ENCODE measurements around the gene EPM2A. TPM values are rescaled to one million over a fixed set of nuclear protein-coding genes. Genes with fewer than 3 reads are reported as not detected.

The EPM2A gene
- polyA plus RNA-seq, 2 of the 4 experiments (the other 2 are of a cell fraction) = 2.4 to 3.0 TPM

DNA sequence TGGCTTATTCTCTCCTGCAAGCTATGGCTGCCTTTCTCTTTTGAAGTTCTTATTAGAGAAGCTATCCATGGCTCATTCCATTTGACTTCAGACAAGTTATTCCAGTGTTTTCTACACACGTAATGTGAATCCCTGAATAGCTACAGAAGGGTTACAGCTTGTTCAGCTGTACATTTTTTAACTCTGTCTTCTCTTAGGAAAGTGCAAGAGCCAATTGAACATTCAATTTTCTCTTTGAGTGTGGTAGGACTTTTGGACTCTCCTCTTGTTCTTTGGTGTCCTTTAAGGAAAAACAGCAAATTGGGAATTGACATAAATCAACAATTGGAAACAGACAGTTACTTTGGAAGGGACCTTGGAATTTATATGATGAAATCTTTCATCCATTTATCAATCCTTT, 125.8 kb downstream of the EPM2A start (continued):
- TF ChIP-seq CHD2 (IDR thresholded peaks at IDR 0.05; ENCODE audit: low read length, partially characterized antibody) = no peak

DNA sequence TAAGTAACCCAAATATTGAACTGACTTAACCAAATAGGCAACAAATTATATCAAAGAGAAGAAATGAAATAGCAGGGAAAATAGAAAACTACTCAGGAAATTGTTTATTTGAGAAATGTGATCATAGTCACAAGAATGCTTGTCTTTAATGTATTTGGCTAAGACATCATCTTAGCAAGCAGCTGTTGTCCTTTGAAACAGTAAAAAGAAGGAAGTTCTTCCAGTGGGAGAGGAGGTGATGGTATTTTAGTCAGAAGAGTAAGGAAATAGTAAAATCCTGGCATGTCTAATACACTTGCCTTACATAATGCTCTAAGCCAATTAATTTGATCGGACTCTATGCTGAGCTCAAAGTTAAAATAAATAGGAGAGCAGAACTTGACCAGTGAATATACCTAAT, 126.5 kb downstream of the EPM2A start:
- Histone ChIP-seq H3K4me3 (no peak overlapping the region), H3K4me1 (no peaks in the 10 kb centered on the region), H3K27ac (no peak overlapping the region), H3K4me2 (no peak overlapping the region), H3K9me3 (no peaks in the 10 kb centered on the region)
- POLR2A ChIA-PET = no interaction called here
- FAIRE-seq (no peak), ATAC-seq (no peak), DNase-seq (ENCODE audit: low read depth in 1 of 2, low spot score in 1 of 2) (no peak)
- TF ChIP-seq JUN (IDR thresholded peaks at IDR 0.05) (no peak), SREBF2 (IDR thresholded peaks at IDR 0.05) (no peak), NR3C1 (IDR thresholded peaks at IDR 0.05) (no peak), FOSL2 (IDR thresholded peaks at IDR 0.05) (no peak), FOSL2 (CRISPR knock-in tag; IDR thresholded peaks at IDR 0.05) (no peak), JUNB (IDR thresholded peaks at IDR 0.05) (no peak), ESRRA (IDR thresholded peaks at IDR 0.05; ENCODE audit: borderline replicate concordance, low read length) (no peak), BHLHE40 (IDR thresholded peaks at IDR 0.05; ENCODE audit: low read depth, low read length) (no peak), POLR2A (IDR thresholded peaks at IDR 0.05; ENCODE audit: low read length) (no peak), EHF (CRISPR knock-in tag; IDR thresholded peaks at IDR 0.05) (no peak), RNF2 (IDR thresholded peaks at IDR 0.05; ENCODE audit: borderline replicate concordance, low read depth) (no peak), TFCP2L1 (CRISPR knock-in tag; IDR thresholded peaks at IDR 0.05) (no peak), HDAC2 (IDR thresholded peaks at IDR 0.05) (no peak), CEBPB (IDR thresholded peaks at IDR 0.05) (no peak), HOXB13 (CRISPR knock-in tag; IDR thresholded peaks at IDR 0.05; ENCODE audit: low read depth) (no peak), ZFP36 (IDR thresholded peaks at IDR 0.05; ENCODE audit: borderline replicate concordance, partially characterized antibody) (no peak), RCOR1 (IDR thresholded peaks at IDR 0.05; ENCODE audit: low read depth, low read length) (no peak)
- TF ChIP-seq, protein P1, sequence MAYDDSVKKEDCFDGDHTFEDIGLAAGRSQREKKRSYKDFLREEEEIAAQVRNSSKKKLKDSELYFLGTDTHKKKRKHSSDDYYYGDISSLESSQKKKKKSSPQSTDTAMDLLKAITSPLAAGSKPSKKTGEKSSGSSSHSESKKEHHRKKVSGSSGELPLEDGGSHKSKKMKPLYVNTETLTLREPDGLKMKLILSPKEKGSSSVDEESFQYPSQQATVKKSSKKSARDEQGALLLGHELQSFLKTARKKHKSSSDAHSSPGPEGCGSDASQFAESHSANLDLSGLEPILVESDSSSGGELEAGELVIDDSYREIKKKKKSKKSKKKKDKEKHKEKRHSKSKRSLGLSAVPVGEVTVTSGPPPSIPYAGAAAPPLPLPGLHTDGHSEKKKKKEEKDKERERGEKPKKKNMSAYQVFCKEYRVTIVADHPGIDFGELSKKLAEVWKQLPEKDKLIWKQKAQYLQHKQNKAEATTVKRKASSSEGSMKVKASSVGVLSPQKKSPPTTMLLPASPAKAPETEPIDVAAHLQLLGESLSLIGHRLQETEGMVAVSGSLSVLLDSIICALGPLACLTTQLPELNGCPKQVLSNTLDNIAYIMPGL (CRISPR knock-in tag; IDR thresholded peaks at IDR 0.05; ENCODE audit: borderline replicate concordance) = no peak
- TF ChIP-seq, protein P2, sequence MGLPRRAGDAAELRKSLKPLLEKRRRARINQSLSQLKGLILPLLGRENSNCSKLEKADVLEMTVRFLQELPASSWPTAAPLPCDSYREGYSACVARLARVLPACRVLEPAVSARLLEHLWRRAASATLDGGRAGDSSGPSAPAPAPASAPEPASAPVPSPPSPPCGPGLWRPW (IDR thresholded peaks at IDR 0.05) = no peak
- TF ChIP-seq, protein P3, sequence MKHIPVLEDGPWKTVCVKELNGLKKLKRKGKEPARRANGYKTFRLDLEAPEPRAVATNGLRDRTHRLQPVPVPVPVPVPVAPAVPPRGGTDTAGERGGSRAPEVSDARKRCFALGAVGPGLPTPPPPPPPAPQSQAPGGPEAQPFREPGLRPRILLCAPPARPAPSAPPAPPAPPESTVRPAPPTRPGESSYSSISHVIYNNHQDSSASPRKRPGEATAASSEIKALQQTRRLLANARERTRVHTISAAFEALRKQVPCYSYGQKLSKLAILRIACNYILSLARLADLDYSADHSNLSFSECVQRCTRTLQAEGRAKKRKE (CRISPR knock-in tag; IDR thresholded peaks at IDR 0.05; ENCODE audit: low read depth) = no peak
- CTCF ChIA-PET = no interaction called here
- WGBS (ENCODE audit: missing lambda C conversion rate) = 81% methylated on average over 1 of the region's 1 CpG

DNA sequence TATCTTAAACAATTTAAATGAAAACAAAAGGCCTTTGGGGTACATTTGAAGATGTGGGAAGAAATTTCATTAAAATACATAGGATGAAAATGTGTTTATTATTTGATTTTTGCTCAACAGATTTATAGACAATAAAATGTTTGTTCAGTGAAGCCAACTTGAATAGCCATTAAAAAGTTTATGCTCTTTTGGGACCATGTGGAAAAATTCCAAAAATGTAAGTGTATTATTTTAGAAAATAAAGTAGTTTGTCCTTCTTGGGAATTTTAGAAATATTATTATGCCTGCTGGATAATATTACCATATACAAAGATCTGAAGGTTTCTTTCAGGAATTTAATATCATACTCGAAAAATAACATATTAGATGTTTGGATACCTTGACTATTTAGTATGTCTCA, 131.3 kb downstream of the EPM2A start:
- H3K4me1 ChIP-seq = no peaks in the 10 kb centered on the region
- ATAC-seq (no peak), DNase-seq (ENCODE audit: low read depth in 1 of 2, low spot score in 1 of 2) (no peak), FAIRE-seq (no peak)
- POLR2A ChIA-PET = no interaction called here
- H3K27ac ChIP-seq = no peak overlapping the region
- H3K9me3 ChIP-seq = no peaks in the 10 kb centered on the region
- CTCF ChIA-PET = interaction anchor here (1.8 kb wide), 1 partner anchor 25 kb away, joined by 5 read pairs; no protein-coding TSS in a partner anchor
- WGBS (ENCODE audit: missing lambda C conversion rate) = 5% methylated on average over 1 of the region's 1 CpG
- no peak overlapping the region for H3K4me2 ChIP-seq
- H3K4me3 ChIP-seq = no peak overlapping the region
- TF ChIP-seq MAZ (IDR thresholded peaks at IDR 0.05; ENCODE audit: borderline replicate concordance, low read depth, low read length) = no peak
- no peak for TF ChIP-seq CEBPB (IDR thresholded peaks at IDR 0.05)
- TF ChIP-seq FOSB (CRISPR knock-in tag; IDR thresholded peaks at IDR 0.05) = no peak
- no peak for TF ChIP-seq RAD21 (conservative IDR thresholded peaks at IDR 0.05 in 1 of 2, IDR thresholded peaks at IDR 0.05 in 1 of 2)
- TF ChIP-seq, protein P4, sequence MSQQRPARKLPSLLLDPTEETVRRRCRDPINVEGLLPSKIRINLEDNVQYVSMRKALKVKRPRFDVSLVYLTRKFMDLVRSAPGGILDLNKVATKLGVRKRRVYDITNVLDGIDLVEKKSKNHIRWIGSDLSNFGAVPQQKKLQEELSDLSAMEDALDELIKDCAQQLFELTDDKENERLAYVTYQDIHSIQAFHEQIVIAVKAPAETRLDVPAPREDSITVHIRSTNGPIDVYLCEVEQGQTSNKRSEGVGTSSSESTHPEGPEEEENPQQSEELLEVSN (IDR thresholded peaks at IDR 0.05; ENCODE audit: borderline replicate concordance, low read depth) = no peak
- no peak for TF ChIP-seq CHD2 (IDR thresholded peaks at IDR 0.05; ENCODE audit: low read length, partially characterized antibody)
- TF ChIP-seq, protein P5, sequence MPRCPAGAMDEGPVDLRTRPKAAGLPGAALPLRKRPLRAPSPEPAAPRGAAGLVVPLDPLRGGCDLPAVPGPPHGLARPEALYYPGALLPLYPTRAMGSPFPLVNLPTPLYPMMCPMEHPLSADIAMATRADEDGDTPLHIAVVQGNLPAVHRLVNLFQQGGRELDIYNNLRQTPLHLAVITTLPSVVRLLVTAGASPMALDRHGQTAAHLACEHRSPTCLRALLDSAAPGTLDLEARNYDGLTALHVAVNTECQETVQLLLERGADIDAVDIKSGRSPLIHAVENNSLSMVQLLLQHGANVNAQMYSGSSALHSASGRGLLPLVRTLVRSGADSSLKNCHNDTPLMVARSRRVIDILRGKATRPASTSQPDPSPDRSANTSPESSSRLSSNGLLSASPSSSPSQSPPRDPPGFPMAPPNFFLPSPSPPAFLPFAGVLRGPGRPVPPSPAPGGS (IDR thresholded peaks at IDR 0.05) = no peak
- no peak for TF ChIP-seq TFCP2L1 (CRISPR knock-in tag; IDR thresholded peaks at IDR 0.05)
- TF ChIP-seq, protein P1 (CRISPR knock-in tag; IDR thresholded peaks at IDR 0.05; ENCODE audit: borderline replicate concordance) = no peak
- TF ChIP-seq KDM1A (IDR thresholded peaks at IDR 0.05; ENCODE audit: low read depth) = no peak
- TF ChIP-seq HOXB5 (CRISPR knock-in tag; IDR thresholded peaks at IDR 0.05) = no peak
- TF ChIP-seq, protein P6, sequence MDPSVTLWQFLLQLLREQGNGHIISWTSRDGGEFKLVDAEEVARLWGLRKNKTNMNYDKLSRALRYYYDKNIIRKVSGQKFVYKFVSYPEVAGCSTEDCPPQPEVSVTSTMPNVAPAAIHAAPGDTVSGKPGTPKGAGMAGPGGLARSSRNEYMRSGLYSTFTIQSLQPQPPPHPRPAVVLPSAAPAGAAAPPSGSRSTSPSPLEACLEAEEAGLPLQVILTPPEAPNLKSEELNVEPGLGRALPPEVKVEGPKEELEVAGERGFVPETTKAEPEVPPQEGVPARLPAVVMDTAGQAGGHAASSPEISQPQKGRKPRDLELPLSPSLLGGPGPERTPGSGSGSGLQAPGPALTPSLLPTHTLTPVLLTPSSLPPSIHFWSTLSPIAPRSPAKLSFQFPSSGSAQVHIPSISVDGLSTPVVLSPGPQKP (IDR thresholded peaks at IDR 0.05; ENCODE audit: low read depth, low read length) = no peak
- TF ChIP-seq NFE2L2 (conservative IDR thresholded peaks at IDR 0.05; ENCODE audit: low read length) = no peak

Measured in A549 (cell line).